OCI-LY3 (cell line): ENCODE measurements around the gene APOL3.
"Not testable (repeated sequence)": the region's sequence is repeated elsewhere in the genome, so short reads cannot be mapped to it uniquely, and the experiment has no call there.

Source experiments
- H2AFZ ChIP-seq: fragments of 200-600, 300-600 bp; shearing (Covaris generic); 2 replicates; pipeline ENCODE4 v1.6.0; 2014; ENCODE audit warnings: antibody characterized with exemption, low read depth, low read length
- H3K27ac ChIP-seq: fragments of 200-600, 300-600 bp; sonication (generic); 2 replicates; pipeline ENCODE4 v1.5.1; 2014; ENCODE audit warnings: mild to moderate bottlenecking, low read length, moderate library complexity, mixed read lengths
- H3K27me3 ChIP-seq: fragments of 200-600, 300-600 bp; sonication (generic); 2 replicates; pipeline ENCODE4 v1.6.1; 2014; ENCODE audit warnings: low read depth, low read length, mixed read lengths
- H3K36me3 ChIP-seq: fragments of 200-600, 300-600 bp; sonication (generic); replicated peaks from 2 replicates; pipeline ENCODE3; 2014; ENCODE audit warnings: low read depth, low read length, mixed read lengths
- H3K4me1 ChIP-seq: fragments of 300-600, 200-600 bp; sonication (generic); 2 replicates; pipeline ENCODE4 v1.6.1; 2014; ENCODE audit warnings: low read length, mixed read lengths
- H3K4me2 ChIP-seq: fragments of 200-600, 300-600 bp; sonication (generic); 2 replicates; pipeline ENCODE4 v1.6.1; 2014; ENCODE audit warnings: low read length, mixed read lengths
- H3K4me3 ChIP-seq: fragments of 300-600, 200-600 bp; sonication (generic); 2 replicates; pipeline ENCODE4 v1.5.1; 2014; ENCODE audit warnings: antibody characterized with exemption, mild to moderate bottlenecking, low read length, moderate library complexity
- H3K79me2 ChIP-seq: fragments of 300-600, 200-600 bp; shearing (Covaris generic); 2 replicates; pipeline ENCODE4 v1.6.1; 2014; ENCODE audit warnings: mild to moderate bottlenecking, low read length, mixed read lengths
- H3K9ac ChIP-seq: fragments of 300-600, 200-600 bp; shearing (Covaris generic); 2 replicates; pipeline ENCODE4 v1.6.0; 2014; ENCODE audit warnings: mild to moderate bottlenecking, low read length, moderate library complexity
- H3K9me3 ChIP-seq: fragments of 200-600, 300-600 bp; shearing (Covaris generic); 2 replicates; pipeline ENCODE4 v1.6.1; 2014; ENCODE audit warnings: low read length, mixed read lengths; ENCODE audit not compliant: insufficient read depth
- H4K20me1 ChIP-seq: fragments of 200-600, 300-600 bp; sonication (generic); 2 replicates; pipeline ENCODE4 v1.6.1; 2016; ENCODE audit warnings: low read length, mixed read lengths; ENCODE audit not compliant: insufficient read depth
- EZH2phosphoT487 ChIP-seq: fragments of 200-600 bp; shearing (Covaris generic); IDR thresholded peaks from 2 replicates; pipeline ENCODE4 v1.6.1; 2018; ENCODE audit warnings: antibody characterized with exemption, mixed run types, low read depth
- TF ChIP-seq, protein P1 (sequence below): fragments of 200-600, 300-600 bp; sonication (generic); IDR thresholded peaks from 2 replicates; pipeline ENCODE4 v1.5.1; 2014; ENCODE audit warnings: antibody characterized with exemption, low read length, low read depth

APOL3 gene

DNA sequence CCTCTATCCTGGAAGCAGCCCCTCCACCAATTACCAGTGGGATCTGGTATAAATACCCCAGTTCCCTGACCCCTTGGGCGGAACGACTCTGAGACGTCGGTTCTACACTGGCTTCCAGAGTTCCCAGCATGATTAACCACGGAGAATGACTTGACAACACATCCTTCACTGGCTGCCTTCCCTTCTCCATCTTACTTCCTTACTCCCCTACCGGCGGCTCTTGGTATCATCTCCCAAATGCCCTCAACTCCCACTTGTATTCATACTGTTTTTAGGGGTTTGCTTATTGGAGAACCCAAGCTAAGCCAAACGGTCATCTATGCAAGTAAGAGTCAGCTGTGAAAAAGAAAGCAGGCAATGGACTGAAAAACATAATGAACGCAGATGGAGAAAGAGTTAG is 56.1 kb downstream of the APOL3 start:
- Histone ChIP-seq H3K36me3 (no peaks in the 10 kb centered on the region), H3K4me1 (peaks cover 10% of the 10 kb centered on the region), H3K4me3 (no peak overlapping the region), H3K27me3 (peaks cover 28% of the 10 kb centered on the region), H3K9ac (no peak overlapping the region), H3K79me2 (no peaks in the 10 kb centered on the region), H3K9me3 (no peaks in the 10 kb centered on the region), H3K27ac (no peak overlapping the region), H2AFZ (no peak overlapping the region), H3K4me2 (no peak overlapping the region), H4K20me1 (no peaks in the 10 kb centered on the region)
- no peak for TF ChIP-seq EZH2phosphoT487
- TF ChIP-seq, protein P1, sequence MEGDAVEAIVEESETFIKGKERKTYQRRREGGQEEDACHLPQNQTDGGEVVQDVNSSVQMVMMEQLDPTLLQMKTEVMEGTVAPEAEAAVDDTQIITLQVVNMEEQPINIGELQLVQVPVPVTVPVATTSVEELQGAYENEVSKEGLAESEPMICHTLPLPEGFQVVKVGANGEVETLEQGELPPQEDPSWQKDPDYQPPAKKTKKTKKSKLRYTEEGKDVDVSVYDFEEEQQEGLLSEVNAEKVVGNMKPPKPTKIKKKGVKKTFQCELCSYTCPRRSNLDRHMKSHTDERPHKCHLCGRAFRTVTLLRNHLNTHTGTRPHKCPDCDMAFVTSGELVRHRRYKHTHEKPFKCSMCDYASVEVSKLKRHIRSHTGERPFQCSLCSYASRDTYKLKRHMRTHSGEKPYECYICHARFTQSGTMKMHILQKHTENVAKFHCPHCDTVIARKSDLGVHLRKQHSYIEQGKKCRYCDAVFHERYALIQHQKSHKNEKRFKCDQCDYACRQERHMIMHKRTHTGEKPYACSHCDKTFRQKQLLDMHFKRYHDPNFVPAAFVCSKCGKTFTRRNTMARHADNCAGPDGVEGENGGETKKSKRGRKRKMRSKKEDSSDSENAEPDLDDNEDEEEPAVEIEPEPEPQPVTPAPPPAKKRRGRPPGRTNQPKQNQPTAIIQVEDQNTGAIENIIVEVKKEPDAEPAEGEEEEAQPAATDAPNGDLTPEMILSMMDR = no peak

DNA sequence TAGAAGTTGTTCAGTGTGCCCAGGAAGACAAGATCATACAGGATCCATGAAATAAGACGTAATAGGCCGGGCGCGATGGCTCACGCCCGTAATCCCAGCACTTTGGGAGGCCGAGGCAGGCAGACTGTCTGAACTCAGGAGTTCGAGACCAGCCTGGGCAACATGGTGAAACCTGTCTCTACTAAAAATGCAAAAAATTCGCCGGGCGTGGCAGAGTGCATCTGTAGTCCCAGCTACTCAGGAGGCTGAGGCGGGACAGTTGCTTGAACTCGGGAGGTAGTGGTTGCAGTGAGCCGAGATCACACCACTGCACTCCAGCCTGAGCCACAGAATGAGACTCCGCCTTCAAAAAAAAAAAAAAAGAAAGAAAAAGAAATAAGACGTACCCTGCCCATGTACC is 56.7 kb downstream of the APOL3 start:
- Histone ChIP-seq H3K9me3 (no peaks in the 10 kb centered on the region), H2AFZ (no peak overlapping the region), H3K4me1 (peaks cover 10% of the 10 kb centered on the region), H3K36me3 (no peaks in the 10 kb centered on the region), H4K20me1 (no peaks in the 10 kb centered on the region), H3K27ac (no peak overlapping the region), H3K79me2 (no peaks in the 10 kb centered on the region), H3K9ac (no peak overlapping the region), H3K27me3 (peaks cover 28% of the 10 kb centered on the region), H3K4me2 (no peak overlapping the region), H3K4me3 (no peak overlapping the region)
- TF ChIP-seq, protein P1 = no peak
- no peak for TF ChIP-seq EZH2phosphoT487

DNA sequence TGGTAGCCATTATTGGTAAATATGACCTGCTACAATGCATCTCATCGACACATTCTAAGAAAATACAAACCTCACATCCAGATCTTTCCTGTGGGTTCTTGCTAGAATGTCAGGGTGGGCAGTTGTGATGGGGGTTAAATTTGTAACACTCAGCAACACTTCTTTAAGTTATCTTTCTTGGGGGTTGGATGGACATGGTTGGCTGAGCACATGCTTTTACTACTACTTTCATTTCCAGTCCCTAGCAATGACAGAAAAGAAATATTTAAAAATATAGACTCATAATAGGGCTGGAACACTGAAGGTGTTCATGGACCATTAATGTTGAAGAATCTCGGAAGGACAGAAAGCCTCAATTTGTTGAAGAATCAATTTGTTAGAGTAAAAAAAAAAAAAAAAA is 57.6 kb downstream of the APOL3 start:
- Histone ChIP-seq H3K79me2 (no peaks in the 10 kb centered on the region), H3K27ac (no peak overlapping the region), H3K27me3 (peaks cover 28% of the 10 kb centered on the region), H3K36me3 (no peaks in the 10 kb centered on the region), H3K9me3 (no peaks in the 10 kb centered on the region), H4K20me1 (no peaks in the 10 kb centered on the region), H3K4me1 (peaks cover 10% of the 10 kb centered on the region), H3K4me2 (peak overlapping the region; percentile 1; the same call in 1 of the 2 replicates), H2AFZ (no peak overlapping the region), H3K4me3 (no peak overlapping the region), H3K9ac (no peak overlapping the region)
- TF ChIP-seq, protein P1 = no peak
- TF ChIP-seq EZH2phosphoT487 = no peak

DNA sequence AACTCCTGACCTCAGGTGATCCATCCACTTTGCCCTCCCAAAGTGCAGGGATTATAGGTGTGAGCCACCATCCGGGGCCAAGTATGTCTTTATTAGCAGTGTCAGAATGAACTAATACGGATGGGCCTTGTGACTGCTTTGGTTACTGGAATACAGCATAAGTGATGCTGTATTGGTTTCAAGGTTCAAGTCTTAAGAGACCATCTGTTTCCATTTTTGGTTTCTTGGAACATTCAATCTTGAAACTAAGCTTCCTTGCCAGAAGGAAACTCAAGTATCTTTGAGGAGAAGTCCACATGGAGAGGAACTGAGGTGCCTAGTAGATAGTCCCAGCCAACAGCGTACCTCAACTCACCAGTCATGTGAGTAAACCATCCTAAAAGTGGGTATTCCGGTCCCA is 58.8 kb downstream of the APOL3 start:
- H3K4me1 ChIP-seq = peaks cover 10% of the 10 kb centered on the region
- H4K20me1 ChIP-seq = no peaks in the 10 kb centered on the region
- H3K9ac ChIP-seq = no peak overlapping the region
- H3K27me3 ChIP-seq = peaks cover 28% of the 10 kb centered on the region
- H3K79me2 ChIP-seq = no peaks in the 10 kb centered on the region
- H3K36me3 ChIP-seq = no peaks in the 10 kb centered on the region
- H3K27ac ChIP-seq = no peak overlapping the region
- H3K9me3 ChIP-seq = no peaks in the 10 kb centered on the region
- no peak overlapping the region for H3K4me3 ChIP-seq
- H3K4me2 ChIP-seq = no peak overlapping the region
- TF ChIP-seq EZH2phosphoT487 = no peak
- TF ChIP-seq, protein P1 = no peak
- H2AFZ ChIP-seq = no peak overlapping the region

DNA sequence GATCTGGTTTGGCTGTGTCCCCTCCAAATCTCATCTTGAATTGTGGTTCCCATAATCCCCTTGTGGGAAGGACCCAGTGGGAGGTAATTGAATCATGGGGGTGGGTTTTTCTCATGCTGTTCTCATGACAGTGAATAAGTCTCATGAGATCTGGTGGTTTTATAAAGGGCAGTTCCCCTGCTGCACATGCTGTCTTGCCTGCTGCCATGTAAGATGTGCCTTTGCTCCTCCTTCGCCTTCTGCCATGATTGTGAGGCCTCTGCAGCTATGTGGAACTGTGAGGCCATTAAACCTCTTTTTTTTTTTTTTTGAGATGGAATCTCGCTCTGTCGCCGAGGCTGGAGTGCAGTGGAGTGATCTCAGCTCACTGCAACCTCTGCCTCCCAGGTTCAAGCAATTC is 59.6 kb downstream of the APOL3 start:
- H3K36me3 ChIP-seq, H3K79me2 ChIP-seq, H4K20me1 ChIP-seq, H3K27ac ChIP-seq, H3K4me3 ChIP-seq, H3K9me3 ChIP-seq, H3K4me2 ChIP-seq, H2AFZ ChIP-seq, H3K4me1 ChIP-seq, H3K9ac ChIP-seq: not testable (repeated sequence)
- peaks cover 26% of the 10 kb centered on the region for H3K27me3 ChIP-seq
